ENCODE data around the gene BCS1L.
A peak's percentile ranks its signal among the peaks of the same experiment; 100 is the strongest.

Gene BCS1L

DNA sequence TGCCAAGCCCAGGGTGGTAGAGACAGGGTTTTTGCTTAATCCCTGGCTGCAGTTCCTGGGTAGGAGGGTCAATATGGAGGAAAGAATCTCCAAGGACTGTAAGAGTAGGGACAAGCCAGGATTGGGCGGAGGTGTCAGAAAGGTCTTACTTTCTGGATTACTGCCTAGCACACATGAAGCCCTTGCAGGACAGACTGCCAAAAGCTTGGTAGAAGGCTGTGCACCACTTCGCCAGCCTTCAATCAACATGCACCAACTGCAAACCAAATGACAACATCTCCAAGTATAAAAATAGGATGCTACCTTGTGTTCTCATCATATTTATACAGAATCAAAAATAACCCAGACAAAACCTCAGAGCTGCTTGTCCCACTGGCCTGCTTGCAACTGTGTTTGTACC lies 3.7 kb upstream of the BCS1L start:
- H3K9me3 ChIP-seq (ENCODE audit: insufficient read depth, low read depth, low read length), result no peaks in the 10 kb centered on the region
- H3K4me1 ChIP-seq (ENCODE audit: insufficient read depth, low read length, poor library complexity, severe bottlenecking), result peaks cover 17% of the 10 kb centered on the region
- no peaks in the 10 kb centered on the region for H3F3A ChIP-seq (ENCODE audit: low read depth)
- H3K4me2 ChIP-seq (ENCODE audit: low read depth, low read length, poor library complexity, severe bottlenecking), result no peak overlapping the region
- no peak overlapping the region for H3K4me3 ChIP-seq (ENCODE audit: low read length, poor library complexity, severe bottlenecking)
- H3K79me2 ChIP-seq (ENCODE audit: insufficient read depth, low read length), result peaks cover 37% of the 10 kb centered on the region
- no peaks in the 10 kb centered on the region for H3K27me3 ChIP-seq (ENCODE audit: insufficient read depth, low read length, poor library complexity, severe bottlenecking)
- H4K20me1 ChIP-seq (ENCODE audit: insufficient read depth, low read length, poor library complexity, severe bottlenecking), result peaks cover 6% of the 10 kb centered on the region
- no peak overlapping the region for H2AFZ ChIP-seq (ENCODE audit: low read length)
- TF ChIP-seq EZH2phosphoT487 (IDR thresholded peaks at IDR 0.05; ENCODE audit: borderline replicate concordance), result no peak
- TF ChIP-seq, protein P1, sequence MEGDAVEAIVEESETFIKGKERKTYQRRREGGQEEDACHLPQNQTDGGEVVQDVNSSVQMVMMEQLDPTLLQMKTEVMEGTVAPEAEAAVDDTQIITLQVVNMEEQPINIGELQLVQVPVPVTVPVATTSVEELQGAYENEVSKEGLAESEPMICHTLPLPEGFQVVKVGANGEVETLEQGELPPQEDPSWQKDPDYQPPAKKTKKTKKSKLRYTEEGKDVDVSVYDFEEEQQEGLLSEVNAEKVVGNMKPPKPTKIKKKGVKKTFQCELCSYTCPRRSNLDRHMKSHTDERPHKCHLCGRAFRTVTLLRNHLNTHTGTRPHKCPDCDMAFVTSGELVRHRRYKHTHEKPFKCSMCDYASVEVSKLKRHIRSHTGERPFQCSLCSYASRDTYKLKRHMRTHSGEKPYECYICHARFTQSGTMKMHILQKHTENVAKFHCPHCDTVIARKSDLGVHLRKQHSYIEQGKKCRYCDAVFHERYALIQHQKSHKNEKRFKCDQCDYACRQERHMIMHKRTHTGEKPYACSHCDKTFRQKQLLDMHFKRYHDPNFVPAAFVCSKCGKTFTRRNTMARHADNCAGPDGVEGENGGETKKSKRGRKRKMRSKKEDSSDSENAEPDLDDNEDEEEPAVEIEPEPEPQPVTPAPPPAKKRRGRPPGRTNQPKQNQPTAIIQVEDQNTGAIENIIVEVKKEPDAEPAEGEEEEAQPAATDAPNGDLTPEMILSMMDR (conservative IDR thresholded peaks at IDR 0.05; ENCODE audit: low read length), result no peak
- no peaks in the 10 kb centered on the region for H3K9me2 ChIP-seq (replicated peaks; ENCODE audit: low read depth, low read length)
- peak overlapping the region; percentile 22 for H3K9ac ChIP-seq (ENCODE audit: low read depth, low read length, poor library complexity, severe bottlenecking)
- H3K36me3 ChIP-seq (ENCODE audit: insufficient read depth, low read length), result peaks cover 26% of the 10 kb centered on the region; the same call in 1 of the 2 replicates

DNA sequence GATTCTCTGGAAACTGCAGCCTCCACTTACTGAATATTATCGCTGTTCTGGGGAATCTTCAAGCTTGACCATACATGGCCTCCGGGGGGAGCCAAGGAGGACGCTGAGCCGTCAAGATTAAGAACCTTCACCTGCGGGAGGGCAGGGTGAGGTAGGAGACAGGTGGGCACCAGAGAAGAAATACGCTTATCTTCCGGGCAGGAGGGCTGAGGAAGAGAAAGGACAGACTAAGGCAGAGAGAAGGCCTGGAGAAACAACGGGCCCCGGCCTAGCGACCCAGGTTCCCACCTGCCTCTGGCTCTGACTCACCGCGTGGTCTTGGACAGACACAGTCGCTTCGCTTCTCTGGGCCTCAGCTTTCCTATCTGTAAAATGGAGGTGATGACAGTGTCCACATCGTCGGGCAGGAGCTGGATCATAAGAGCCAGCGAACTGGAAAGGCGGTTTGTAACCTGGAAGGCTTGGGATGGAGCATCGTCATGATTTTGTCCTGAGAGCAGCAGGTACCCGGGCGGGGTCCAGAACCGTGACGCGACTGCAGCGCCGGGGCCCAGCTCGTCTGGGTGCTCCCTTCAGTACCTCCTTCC lies 719 bp upstream of the BCS1L start:
- peak overlapping the region; percentile 98 for H2AFZ ChIP-seq (ENCODE audit: low read length)
- H3K9ac ChIP-seq (ENCODE audit: low read depth, low read length, poor library complexity, severe bottlenecking), result peak overlapping the region; percentile 81
- H3K79me2 ChIP-seq (ENCODE audit: insufficient read depth, low read length), result peaks cover 35% of the 10 kb centered on the region
- peak overlapping the region; percentile 85 for H3K4me2 ChIP-seq (ENCODE audit: low read depth, low read length, poor library complexity, severe bottlenecking)
- TF ChIP-seq EZH2phosphoT487 (IDR thresholded peaks at IDR 0.05; ENCODE audit: borderline replicate concordance), result no peak
- TF ChIP-seq, protein P1 (conservative IDR thresholded peaks at IDR 0.05; ENCODE audit: low read length), result peak; percentile 69
- no peaks in the 10 kb centered on the region for H3K27me3 ChIP-seq (ENCODE audit: insufficient read depth, low read length, poor library complexity, severe bottlenecking)
- no peaks in the 10 kb centered on the region for H3K9me3 ChIP-seq (ENCODE audit: insufficient read depth, low read depth, low read length)
- peaks cover 17% of the 10 kb centered on the region for H3K4me1 ChIP-seq (ENCODE audit: insufficient read depth, low read length, poor library complexity, severe bottlenecking)
- peaks cover 27% of the 10 kb centered on the region; the same call in 1 of the 2 replicates for H3K36me3 ChIP-seq (ENCODE audit: insufficient read depth, low read length)
- no peaks in the 10 kb centered on the region for H3F3A ChIP-seq (ENCODE audit: low read depth)
- H3K9me2 ChIP-seq (replicated peaks; ENCODE audit: low read depth, low read length), result no peaks in the 10 kb centered on the region
- peak overlapping the region; percentile 96 for H3K4me3 ChIP-seq (ENCODE audit: low read length, poor library complexity, severe bottlenecking)
- H4K20me1 ChIP-seq (ENCODE audit: insufficient read depth, low read length, poor library complexity, severe bottlenecking), result peaks cover 5% of the 10 kb centered on the region

DNA sequence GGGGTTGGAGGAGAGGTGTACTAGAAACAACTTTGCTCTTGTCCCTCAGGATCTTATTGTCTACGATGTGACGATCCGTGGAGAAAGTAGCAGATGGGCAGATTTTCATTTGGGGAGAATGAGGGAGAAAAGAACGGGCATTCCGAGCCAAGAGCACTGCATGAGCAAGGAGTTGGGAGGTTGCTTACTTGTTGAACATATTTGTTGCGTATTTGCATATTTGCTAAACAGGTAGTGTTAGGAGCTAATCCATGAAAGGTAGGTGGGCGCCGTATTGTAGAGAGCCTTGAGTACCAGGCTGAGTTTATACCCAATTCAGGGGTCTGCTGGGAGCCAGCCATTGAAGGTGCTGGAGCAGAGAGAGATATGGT lies 490 bp downstream of the BCS1L start:
- TF ChIP-seq, protein P1 (conservative IDR thresholded peaks at IDR 0.05; ENCODE audit: low read length), result no peak
- no peak for TF ChIP-seq EZH2phosphoT487 (IDR thresholded peaks at IDR 0.05; ENCODE audit: borderline replicate concordance)
- peaks cover 35% of the 10 kb centered on the region; the same call in 1 of the 2 replicates for H3K36me3 ChIP-seq (ENCODE audit: insufficient read depth, low read length)

More for the DNA sequence above, 490 bp downstream of the BCS1L start:
- H2AFZ ChIP-seq (ENCODE audit: low read length), result peak overlapping the region; percentile 98
- H3K4me3 ChIP-seq (ENCODE audit: low read length, poor library complexity, severe bottlenecking), result peak overlapping the region; percentile 96
- no peaks in the 10 kb centered on the region for H3K9me2 ChIP-seq (replicated peaks; ENCODE audit: low read depth, low read length)
- peak overlapping the region; percentile 81 for H3K9ac ChIP-seq (ENCODE audit: low read depth, low read length, poor library complexity, severe bottlenecking)
- H3K27me3 ChIP-seq (ENCODE audit: insufficient read depth, low read length, poor library complexity, severe bottlenecking), result no peaks in the 10 kb centered on the region
- peaks cover 4% of the 10 kb centered on the region for H4K20me1 ChIP-seq (ENCODE audit: insufficient read depth, low read length, poor library complexity, severe bottlenecking)
- peak overlapping the region; percentile 85 for H3K4me2 ChIP-seq (ENCODE audit: low read depth, low read length, poor library complexity, severe bottlenecking)
- H3K9me3 ChIP-seq (ENCODE audit: insufficient read depth, low read depth, low read length), result no peaks in the 10 kb centered on the region
- no peaks in the 10 kb centered on the region for H3F3A ChIP-seq (ENCODE audit: low read depth)
- H3K4me1 ChIP-seq (ENCODE audit: insufficient read depth, low read length, poor library complexity, severe bottlenecking), result peaks cover 17% of the 10 kb centered on the region
- H3K79me2 ChIP-seq (ENCODE audit: insufficient read depth, low read length), result peaks cover 35% of the 10 kb centered on the region
